GM18505 (cell line): ENCODE measurements around the gene STEAP4.

Experiments used
- ATAC-seq: cut with Tn5 transposase; IDR thresholded peaks from one replicate; pipeline ENCODE4 v1.9.1; 2021; ENCODE audit not compliant: unreplicated experiment
- POLR2A ChIP-seq: IDR thresholded peaks from 4 replicates; pipeline ENCODE4 v1.6.1; 2011; ENCODE audit warnings: borderline replicate concordance; ENCODE audit not compliant: insufficient read depth, insufficient read length; ENCODE audit errors: extremely low read depth

The STEAP4 gene

DNA sequence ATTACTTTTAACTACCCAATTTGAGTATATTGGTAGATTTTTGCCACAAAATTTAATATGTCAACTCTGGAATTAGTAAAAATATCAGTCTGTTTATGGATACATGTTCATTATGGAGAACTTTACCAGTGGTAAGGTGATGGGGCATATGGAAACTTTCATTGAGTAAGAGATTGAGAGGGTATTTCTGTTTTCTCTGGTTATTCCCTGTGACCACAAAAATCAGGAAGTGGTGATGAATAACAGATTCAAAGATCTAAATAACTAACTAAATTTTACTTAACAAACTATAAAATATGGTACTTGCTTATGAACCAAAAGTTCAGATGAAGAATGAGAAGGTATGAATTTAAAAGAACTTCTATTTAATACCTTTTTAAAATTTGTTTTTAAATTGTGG lies 22.1 kb upstream of the STEAP4 start:
- no peak for ATAC-seq
- TF ChIP-seq POLR2A, result no peak

DNA sequence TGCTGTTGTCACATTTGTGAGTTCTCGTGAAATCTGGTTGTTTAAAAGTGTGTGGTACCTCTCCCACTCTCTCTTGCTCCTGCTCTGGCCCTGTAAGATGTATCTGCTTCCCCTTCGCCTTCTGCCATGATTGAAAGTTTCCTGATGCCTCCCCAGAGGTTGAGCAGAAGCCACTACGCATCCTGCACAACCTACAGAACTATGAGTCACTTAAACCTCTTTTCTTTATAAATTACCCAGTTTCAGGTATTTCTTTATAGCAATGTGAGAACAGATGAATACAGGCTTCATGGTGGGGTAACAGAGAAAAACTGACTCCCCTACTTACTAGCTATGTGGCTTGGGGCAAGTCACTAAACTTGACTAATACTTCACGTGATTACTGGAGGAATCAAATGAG lies 18.0 kb upstream of the STEAP4 start:
- ATAC-seq, result no peak
- no peak for TF ChIP-seq POLR2A

DNA sequence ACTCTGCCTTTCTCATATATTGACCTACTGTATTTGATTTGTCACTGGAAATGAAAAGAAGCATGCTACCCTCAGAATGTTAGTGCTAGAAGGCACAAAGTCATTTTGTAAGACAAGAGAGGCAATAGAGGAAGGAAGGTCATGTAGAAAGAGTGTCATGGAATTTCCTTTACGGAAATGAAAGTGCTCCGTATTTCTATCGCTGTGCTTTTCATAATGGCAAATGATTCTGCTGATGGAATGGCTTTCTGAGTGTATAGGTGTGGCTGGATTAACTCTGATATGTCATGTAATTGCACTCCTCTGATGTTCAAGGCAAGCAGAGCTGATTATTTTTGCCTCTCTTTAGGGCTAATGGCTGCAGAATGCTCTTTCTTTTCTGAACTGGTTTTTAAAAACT lies 15.5 kb upstream of the STEAP4 start:
- no peak for ATAC-seq
- no peak for TF ChIP-seq POLR2A

DNA sequence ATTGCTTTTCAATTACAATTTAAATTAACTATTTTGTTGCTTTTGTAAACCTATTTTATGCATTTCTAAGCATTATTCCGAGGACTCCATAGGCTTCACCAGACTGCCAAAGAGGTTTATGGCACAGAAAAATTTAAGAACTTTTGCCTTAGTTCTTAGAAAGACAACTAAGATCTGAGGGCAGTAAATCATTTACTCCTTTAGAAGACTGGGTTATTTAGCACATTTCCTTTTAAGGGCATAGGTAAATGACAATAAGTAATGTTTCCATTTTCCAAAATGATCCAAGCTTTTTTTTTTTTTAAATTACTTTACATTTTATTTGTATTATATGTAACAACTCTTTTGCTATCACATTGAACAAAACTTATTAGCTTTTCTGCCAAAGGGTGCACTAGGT lies 15.0 kb upstream of the STEAP4 start:
- no peak for ATAC-seq
- TF ChIP-seq POLR2A, result no peak

DNA sequence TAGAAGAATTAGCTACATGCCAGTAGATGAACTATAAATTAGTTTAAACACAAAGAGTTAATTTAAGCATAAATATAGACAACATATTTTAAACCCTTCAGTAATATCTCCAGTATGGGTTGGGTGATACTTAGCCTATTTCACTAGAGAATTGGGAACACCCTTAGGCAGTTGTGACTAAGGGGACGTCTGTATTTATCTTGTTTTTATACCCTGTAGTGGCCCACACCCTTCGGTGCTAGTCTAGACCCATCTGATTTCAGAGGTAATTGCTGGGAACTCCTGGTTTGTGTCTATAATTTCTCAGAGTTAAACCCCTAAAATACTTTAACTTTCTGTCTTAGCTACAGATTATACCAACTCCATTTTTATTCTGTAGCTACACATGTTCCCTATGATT lies 11.5 kb upstream of the STEAP4 start:
- ATAC-seq, result no peak
- no peak for TF ChIP-seq POLR2A

DNA sequence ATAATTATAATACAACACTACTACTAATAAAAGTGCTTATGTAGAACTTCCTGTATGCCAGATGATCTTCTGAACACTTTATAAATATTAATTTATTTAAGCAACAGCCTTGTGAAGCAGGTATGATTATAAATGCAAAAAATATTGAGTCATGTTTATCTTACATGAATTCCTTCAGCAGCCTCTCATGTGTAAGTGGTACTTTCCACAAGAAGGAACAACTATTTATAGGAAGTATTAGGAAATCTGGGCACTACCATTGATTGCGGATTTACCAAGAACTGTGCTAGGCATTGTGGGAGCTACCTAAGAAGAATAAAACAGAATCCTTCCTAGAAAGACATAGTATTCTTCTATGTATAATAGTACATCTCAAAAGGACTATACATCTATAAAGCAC lies 10.7 kb upstream of the STEAP4 start:
- ATAC-seq, result no peak
- no peak for TF ChIP-seq POLR2A

DNA sequence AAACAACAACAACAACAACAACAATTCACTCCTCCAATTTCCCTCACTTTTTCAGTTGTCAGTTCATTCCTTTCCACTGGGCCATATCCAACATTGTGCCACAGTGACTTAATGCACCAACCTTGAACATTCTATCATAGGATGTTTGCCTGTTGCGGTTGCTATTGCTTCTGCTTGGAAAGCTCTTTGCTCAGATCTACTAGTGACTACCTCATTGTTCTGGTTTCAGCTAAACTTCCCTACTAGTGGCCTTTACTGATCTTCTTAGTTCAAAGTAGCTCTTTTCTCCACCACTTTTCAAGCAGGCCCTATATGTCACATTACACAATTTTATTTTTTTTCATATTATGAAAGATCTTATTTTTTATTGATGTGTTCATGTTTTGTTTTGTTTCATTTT lies 9.8 kb upstream of the STEAP4 start:
- ATAC-seq, result no peak
- TF ChIP-seq POLR2A, result no peak

DNA sequence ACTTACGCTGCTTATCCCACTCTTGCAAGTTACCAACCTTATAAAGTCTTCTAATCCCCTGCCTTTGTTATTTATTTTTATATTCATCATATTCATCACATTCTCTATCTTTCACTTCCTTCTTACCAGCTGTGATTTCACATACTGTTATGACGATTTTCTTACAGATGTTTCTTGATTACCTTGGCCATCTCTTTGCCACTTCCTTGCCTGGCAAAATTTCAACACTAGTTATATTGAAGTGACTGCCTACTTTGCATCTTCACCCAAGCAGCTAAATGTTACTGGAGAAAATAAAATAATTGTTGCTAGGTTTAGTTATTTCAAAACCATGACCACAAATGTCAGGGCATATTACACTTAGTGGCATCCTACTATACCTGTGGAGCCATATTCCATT lies 8.8 kb upstream of the STEAP4 start:
- no peak for TF ChIP-seq POLR2A
- no peak for ATAC-seq

DNA sequence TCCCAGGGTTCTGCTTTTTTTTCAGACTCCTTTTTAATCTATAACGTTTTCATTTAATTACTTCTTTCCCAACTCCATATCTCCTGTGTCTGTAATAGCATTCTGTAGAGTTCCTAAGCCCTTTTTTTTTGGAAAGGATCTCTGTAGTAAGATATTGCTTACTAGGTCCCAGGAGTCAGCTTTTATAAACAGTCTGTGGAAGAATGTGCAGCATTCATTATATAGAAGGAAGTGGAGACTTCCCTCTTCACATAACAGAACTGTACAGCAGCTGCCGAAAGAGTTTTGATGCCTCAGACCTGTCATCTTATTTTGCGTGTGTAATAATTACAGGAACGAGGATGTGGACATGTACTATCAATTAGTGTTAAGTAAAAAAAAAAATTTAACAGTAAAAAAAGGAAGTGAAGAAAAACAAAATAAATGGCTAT lies 7.4 kb upstream of the STEAP4 start:
- TF ChIP-seq POLR2A, result no peak
- no peak for ATAC-seq

DNA sequence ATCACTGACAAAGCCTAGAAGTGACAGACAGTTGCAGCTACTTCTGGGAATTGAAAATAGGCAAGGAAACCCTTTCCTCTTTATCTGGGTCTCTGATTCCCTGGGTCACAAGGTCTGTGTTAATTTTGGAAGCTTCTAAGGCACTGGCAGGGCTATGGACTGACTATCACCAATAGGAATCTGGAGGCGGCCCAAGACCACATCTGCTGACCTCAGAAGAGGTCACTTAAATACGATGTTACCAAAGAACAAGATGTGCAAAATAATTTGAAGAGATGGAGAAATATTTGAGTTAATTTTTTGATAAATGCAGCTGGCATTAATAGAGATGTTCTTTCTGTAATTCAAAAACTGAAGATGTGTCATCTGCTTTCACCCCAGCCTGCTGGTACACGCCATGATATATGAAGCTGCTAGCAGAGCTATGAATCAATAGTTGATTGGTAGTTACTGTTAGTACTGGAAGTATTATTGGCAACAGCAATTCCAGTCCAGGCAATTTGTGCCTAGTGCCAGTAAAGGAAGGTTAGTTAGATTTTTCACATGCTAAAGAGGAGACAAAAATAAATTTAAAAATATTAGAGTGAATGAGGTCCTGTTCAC lies 5.5 kb upstream of the STEAP4 start:
- no peak for TF ChIP-seq POLR2A
- ATAC-seq, result no peak

DNA sequence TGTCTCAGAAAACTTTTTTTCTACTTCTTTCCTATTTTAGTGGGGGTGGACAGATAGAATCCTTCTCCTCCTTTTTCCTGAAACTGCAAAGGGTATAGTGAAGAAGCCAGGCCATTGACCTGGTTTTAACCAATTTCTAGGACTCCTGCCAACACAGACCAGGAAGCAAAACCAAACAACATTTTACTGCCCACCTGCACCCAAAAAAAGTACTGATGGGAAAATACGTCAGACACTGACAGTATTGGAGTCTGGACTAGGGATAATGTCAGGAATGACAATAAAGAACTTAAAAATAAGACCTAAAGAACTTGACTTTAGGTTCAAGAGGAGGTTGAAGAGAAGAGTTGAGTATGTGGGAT lies 5.0 kb upstream of the STEAP4 start:
- no peak for TF ChIP-seq POLR2A
- ATAC-seq, result no peak

DNA sequence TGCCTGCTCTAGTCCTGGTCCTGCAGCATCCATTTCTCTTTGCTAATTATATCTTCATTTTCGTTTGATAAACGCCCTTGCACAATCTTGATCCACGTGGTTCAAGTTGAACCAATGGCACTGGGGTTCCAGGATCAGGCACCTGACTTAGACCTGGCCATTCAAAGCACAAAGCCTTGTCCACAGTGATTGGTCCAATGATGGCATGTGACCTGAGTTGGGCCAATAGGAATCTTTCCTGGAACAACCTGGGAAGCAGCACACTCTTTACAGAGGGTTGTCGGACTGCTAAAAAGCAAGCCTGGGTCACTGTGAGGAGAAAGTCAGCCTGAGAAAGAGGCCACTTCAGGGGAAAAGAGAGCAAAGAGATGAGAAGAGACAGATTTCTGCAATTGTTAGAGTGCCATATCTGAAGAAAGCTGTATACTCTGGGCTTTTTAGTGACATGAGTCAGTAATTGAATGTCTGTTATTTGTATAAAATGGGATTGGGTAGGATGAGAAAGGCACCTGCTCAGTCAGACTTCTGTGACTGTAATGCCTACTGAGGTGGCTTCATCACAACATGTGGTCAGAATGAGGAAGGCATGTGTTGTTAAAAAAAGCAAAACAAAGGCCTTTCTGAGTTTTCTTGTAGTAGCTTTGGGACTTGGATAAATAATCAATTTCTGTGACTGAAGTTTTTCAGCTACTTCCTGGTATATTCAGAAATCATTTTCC lies 4.4 kb upstream of the STEAP4 start:
- no peak for ATAC-seq
- TF ChIP-seq POLR2A, result no peak

DNA sequence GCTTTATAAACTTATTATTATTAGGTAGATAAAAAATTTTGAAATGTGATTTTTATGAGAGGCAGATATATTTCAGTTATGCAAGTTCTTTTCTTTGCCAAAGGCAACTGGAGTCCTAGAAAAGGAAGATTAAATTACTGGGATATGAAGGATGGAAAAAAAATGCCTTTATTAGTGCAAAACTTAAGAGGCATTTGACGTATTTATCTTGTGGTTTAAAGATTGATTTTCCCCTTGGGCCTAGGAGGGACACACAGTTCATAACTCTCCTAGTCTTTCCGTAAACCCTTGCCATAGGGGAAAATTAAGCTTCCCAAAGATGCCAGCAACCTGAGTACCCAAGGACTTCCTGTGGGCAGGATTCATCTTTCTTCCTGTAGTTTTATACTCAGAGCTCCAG lies 3.1 kb upstream of the STEAP4 start:
- no peak for TF ChIP-seq POLR2A
- no peak for ATAC-seq

DNA sequence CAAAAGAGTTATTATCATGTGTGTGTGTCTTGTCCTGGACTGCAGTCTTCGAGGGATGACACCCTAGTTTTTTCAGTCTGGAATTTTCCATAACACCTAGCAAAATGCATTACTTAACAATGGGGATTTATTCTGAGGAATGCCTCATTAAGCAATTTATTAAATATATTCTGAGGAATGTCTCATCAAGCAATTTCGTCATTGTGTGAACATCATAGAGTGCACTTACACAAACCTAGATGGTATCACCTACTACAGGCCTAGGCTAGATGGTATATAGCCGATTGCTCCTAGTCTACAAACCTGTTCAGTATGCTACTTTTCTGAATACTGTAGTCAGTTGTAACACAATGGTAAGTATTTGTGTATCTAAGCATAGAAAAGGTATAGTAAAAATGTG lies 1.1 kb upstream of the STEAP4 start:
- no peak for ATAC-seq
- no peak for TF ChIP-seq POLR2A
